ENCODE data around the gene SSBP4. TPM values are rescaled to one million over a fixed set of nuclear protein-coding genes. Genes with fewer than 3 reads are reported as not detected.

SSBP4 gene
- total and polyA plus RNA-seq, 2 donors (not counting 3 experiments of a cell fraction or from before 2014, with no cell fraction given): 89.6 to 151 TPM

DNA sequence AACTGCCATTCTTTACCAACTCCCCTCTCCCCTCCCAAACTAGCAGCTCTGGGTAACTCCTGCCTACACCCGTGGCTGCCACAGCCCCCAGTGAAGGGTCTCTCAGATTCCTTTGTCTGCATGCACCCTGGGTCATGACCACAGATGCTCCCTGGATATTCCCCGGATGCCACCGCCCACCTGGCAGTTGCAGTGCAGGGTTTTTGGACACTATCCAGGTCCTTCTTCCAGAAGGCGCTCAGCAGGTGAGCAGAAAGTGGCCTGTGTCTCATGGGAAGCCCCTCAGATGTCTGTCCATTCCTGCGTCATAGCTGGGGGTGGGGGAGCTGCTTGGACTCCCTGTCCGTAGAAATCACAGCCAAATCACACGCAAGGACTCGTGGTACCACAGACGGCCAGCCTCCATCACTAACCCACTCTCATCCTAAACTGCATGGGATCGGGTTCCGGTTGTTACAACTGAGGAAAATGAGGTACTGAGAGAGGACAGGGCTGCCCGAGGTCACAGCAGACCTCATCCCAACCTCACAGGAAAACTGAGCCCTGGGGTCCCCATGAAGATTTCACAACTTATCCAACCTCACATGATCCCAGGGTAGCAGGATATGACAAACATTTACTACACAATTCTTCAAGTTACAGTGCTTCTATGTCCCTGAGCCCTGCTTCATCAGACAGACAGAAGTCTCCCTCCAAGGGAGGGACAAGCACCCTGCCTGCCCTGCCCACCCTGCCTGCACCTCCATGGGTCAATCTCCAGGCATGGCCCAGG, 64.1 kb downstream of the SSBP4 start:
- no TSS peak for BruUV-seq (replicated peaks)
- no peak for DNase-seq (ENCODE audit: low read depth, low spot score)
- Histone ChIP-seq H3K4me2 (ENCODE audit: insufficient read depth, low read length) (no peak overlapping the region), H3K9me3 (replicated peaks; ENCODE audit: control insufficient read depth, insufficient read depth, low read length) (no peaks in the 10 kb centered on the region), H3K36me3 (ENCODE audit: control insufficient read depth in 2 of 2, extremely low read depth in 1 of 2, insufficient read depth in 2 of 2, low read length in 2 of 2) (no peaks in the 10 kb centered on the region), H3K27me3 (ENCODE audit: control insufficient read depth in 2 of 2, insufficient read depth in 2 of 2, low read length in 2 of 2) (no peaks in the 10 kb centered on the region), H3K79me2 (ENCODE audit: control insufficient read depth, insufficient read depth, low read length) (peaks cover 53% of the 10 kb centered on the region), H2AFZ (ENCODE audit: low read depth, low read length) (no peak overlapping the region), H3K9me1 (replicated peaks; ENCODE audit: control insufficient read depth, extremely low read depth, insufficient read depth, low read length) (no peaks in the 10 kb centered on the region), H3K4me3 (replicated peaks in 1 of 3; ENCODE audit: insufficient read depth in 1 of 3, low read depth in 1 of 3, low read length in 3 of 3) (no peak overlapping the region), H3K9ac (replicated peaks; ENCODE audit: extremely low read depth, insufficient read depth, low read length) (no peak overlapping the region), H4K20me1 (replicated peaks; ENCODE audit: control insufficient read depth, extremely low read depth, insufficient read depth, low read length) (no peaks in the 10 kb centered on the region), H3K4me1 (ENCODE audit: control insufficient read depth, extremely low read depth, insufficient read depth, low read length) (peaks cover 28% of the 10 kb centered on the region), H3K27ac (ENCODE audit: insufficient read depth, low read depth, low read length) (no peak overlapping the region)
- no peak for FAIRE-seq
- dilution Hi-C loops (cut with MboI; ENCODE audit: extremely low pct_ligation_motif_present, low sequenced_read_pairs): no loop called here
- intact Hi-C loops (cut with micrococcal nuclease): no loop called here
- TF ChIP-seq POLR2A (IDR thresholded peaks at IDR 0.05; ENCODE audit: low read depth, low read length) (no peak), JUN (IDR thresholded peaks at IDR 0.05; ENCODE audit: borderline replicate concordance, insufficient read depth, insufficient read length, low read depth) (no peak), MYC (IDR thresholded peaks at IDR 0.05; ENCODE audit: low read depth, low read length) (no peak), POLR2AphosphoS5 (IDR thresholded peaks at IDR 0.05; ENCODE audit: insufficient read depth, low read depth, low read length) (no peak), EZH2 (IDR thresholded peaks at IDR 0.05; ENCODE audit: borderline replicate concordance, low read depth, low read length, severe bottlenecking) (no peak), FOS (IDR thresholded peaks at IDR 0.05; ENCODE audit: borderline replicate concordance, insufficient read depth, low read length) (no peak), GATA2 (IDR thresholded peaks at IDR 0.05; ENCODE audit: insufficient read depth, insufficient read length, low read depth, low read length) (no peak)
- TF ChIP-seq, protein P1, sequence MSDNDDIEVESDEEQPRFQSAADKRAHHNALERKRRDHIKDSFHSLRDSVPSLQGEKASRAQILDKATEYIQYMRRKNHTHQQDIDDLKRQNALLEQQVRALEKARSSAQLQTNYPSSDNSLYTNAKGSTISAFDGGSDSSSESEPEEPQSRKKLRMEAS (IDR thresholded peaks at IDR 0.05; ENCODE audit: insufficient read depth, insufficient read length): no peak
- TF ChIP-seq, protein P2, sequence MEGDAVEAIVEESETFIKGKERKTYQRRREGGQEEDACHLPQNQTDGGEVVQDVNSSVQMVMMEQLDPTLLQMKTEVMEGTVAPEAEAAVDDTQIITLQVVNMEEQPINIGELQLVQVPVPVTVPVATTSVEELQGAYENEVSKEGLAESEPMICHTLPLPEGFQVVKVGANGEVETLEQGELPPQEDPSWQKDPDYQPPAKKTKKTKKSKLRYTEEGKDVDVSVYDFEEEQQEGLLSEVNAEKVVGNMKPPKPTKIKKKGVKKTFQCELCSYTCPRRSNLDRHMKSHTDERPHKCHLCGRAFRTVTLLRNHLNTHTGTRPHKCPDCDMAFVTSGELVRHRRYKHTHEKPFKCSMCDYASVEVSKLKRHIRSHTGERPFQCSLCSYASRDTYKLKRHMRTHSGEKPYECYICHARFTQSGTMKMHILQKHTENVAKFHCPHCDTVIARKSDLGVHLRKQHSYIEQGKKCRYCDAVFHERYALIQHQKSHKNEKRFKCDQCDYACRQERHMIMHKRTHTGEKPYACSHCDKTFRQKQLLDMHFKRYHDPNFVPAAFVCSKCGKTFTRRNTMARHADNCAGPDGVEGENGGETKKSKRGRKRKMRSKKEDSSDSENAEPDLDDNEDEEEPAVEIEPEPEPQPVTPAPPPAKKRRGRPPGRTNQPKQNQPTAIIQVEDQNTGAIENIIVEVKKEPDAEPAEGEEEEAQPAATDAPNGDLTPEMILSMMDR (IDR thresholded peaks at IDR 0.05; ENCODE audit: extremely low read depth in 1 of 2, insufficient read depth in 1 of 2, low read depth in 1 of 2, low read length in 2 of 2): no peak
- ChIA-PET POLR2A (no interaction called here), CTCF (interaction anchor here (1.2 to 1.9 kb wide), 3 partner anchors 13 to 74 kb away, joined by 3 to 7 read pairs (median 4); no protein-coding TSS in a partner anchor)

Small RNA genes within 50 kb of the gene (microRNA-seq; reads per million reads assigned to microRNA genes)
- gene MIR3189 (ENCODE audit: borderline number of aligned reads, borderline replicate concordance): not detected

Small RNA genes within 50 kb of the gene (small RNA-seq; reads per million reads assigned to genes)
- not detected for gene MIR3189 (ENCODE audit: insufficient read depth, insufficient read length, low read depth, low replicate concordance)

Other genes with a start within 250 kb of the SSBP4 start
- 0.74 and 1.1 TPM in 2 replicates for gene IFI30, start 245.6 kb upstream of the SSBP4 start, total RNA-seq
- gene IFI30, start 245.6 kb upstream of the SSBP4 start, polyA plus RNA-seq: 1.6 and 2.1 TPM in 2 replicates
- gene MPV17L2, start 226.2 kb upstream of the SSBP4 start, total RNA-seq: 13.8 and 16.1 TPM in 2 replicates
- 27.6 and 38.4 TPM in 2 replicates for gene MPV17L2, start 226.2 kb upstream of the SSBP4 start, polyA plus RNA-seq
- 0.88 and 1.9 TPM in 2 replicates for gene RAB3A, start 215.4 kb upstream of the SSBP4 start, total RNA-seq
- gene RAB3A, start 215.4 kb upstream of the SSBP4 start, polyA plus RNA-seq: 0.86 and 0.90 TPM in 2 replicates
- gene PDE4C, start 193.0 kb upstream of the SSBP4 start, total RNA-seq: 0.76 and 0.97 TPM in 2 replicates
- 0.13 and 0.29 TPM in 2 replicates for gene PDE4C, start 193.0 kb upstream of the SSBP4 start, polyA plus RNA-seq
- 2.2 and 3.0 TPM in 2 replicates for gene IQCN, start 144.9 kb upstream of the SSBP4 start, total RNA-seq
- 1.5 and 2.1 TPM in 2 replicates for gene IQCN, start 144.9 kb upstream of the SSBP4 start, polyA plus RNA-seq
- 130 and 137 TPM in 2 replicates for gene JUND, start 137.8 kb upstream of the SSBP4 start, total RNA-seq
- 91.4 and 134 TPM in 2 replicates for gene JUND, start 137.8 kb upstream of the SSBP4 start, polyA plus RNA-seq
- gene LSM4, start 96.3 kb upstream of the SSBP4 start, total RNA-seq: 103 and 118 TPM in 2 replicates
- gene LSM4, start 96.3 kb upstream of the SSBP4 start, polyA plus RNA-seq: 105 and 119 TPM in 2 replicates
- gene PGPEP1, start 78.8 kb upstream of the SSBP4 start, total RNA-seq: 27.2 and 30.5 TPM in 2 replicates
- gene PGPEP1, start 78.8 kb upstream of the SSBP4 start, polyA plus RNA-seq: 9.9 and 13.2 TPM in 2 replicates
- 140 and 165 TPM in 2 replicates for gene GDF15, start 33.2 kb upstream of the SSBP4 start, total RNA-seq
- gene GDF15, start 33.2 kb upstream of the SSBP4 start, polyA plus RNA-seq: 206 and 343 TPM in 2 replicates
- gene LRRC25, start 21.8 kb upstream of the SSBP4 start, total RNA-seq: not detected in 2 replicates
- gene LRRC25, start 21.8 kb upstream of the SSBP4 start, polyA plus RNA-seq: not detected in 2 replicates
- 70.2 and 74.1 TPM in 2 replicates for gene ISYNA1, start 18.7 kb downstream of the SSBP4 start, total RNA-seq
- 69.0 and 85.0 TPM in 2 replicates for gene ISYNA1, start 18.7 kb downstream of the SSBP4 start, polyA plus RNA-seq
- 15.5 and 18.2 TPM in 2 replicates for gene ELL, start 102.7 kb downstream of the SSBP4 start, total RNA-seq
- gene ELL, start 102.7 kb downstream of the SSBP4 start, polyA plus RNA-seq: 9.9 and 13.4 TPM in 2 replicates
- gene FKBP8, start 124.2 kb downstream of the SSBP4 start, total RNA-seq: 150 and 164 TPM in 2 replicates
- 173 and 204 TPM in 2 replicates for gene FKBP8, start 124.2 kb downstream of the SSBP4 start, polyA plus RNA-seq
- 127 and 134 TPM in 2 replicates for gene KXD1, start 138.5 kb downstream of the SSBP4 start, total RNA-seq
- 186 and 236 TPM in 2 replicates for gene KXD1, start 138.5 kb downstream of the SSBP4 start, polyA plus RNA-seq
- 1,218 and 1,221 TPM in 2 replicates for gene UBA52, start 152.5 kb downstream of the SSBP4 start, total RNA-seq
- 3,506 and 3,571 TPM in 2 replicates for gene UBA52, start 152.5 kb downstream of the SSBP4 start, polyA plus RNA-seq
- 64.0 and 64.4 TPM in 2 replicates for gene REX1BD, start 169.4 kb downstream of the SSBP4 start, total RNA-seq
- 90.9 and 115 TPM in 2 replicates for gene REX1BD, start 169.4 kb downstream of the SSBP4 start, polyA plus RNA-seq
- gene CRLF1, start 187.4 kb downstream of the SSBP4 start, total RNA-seq: not detected in 2 replicates
- 0.18 and 0.37 TPM in 2 replicates for gene CRLF1, start 187.4 kb downstream of the SSBP4 start, polyA plus RNA-seq
- 0.25 and 0.97 TPM in 2 replicates for gene TMEM59L, start 193.5 kb downstream of the SSBP4 start, total RNA-seq
- 0.43 and 0.60 TPM in 2 replicates for gene TMEM59L, start 193.5 kb downstream of the SSBP4 start, polyA plus RNA-seq
- 6.2 and 6.7 TPM in 2 replicates for gene KLHL26, start 217.6 kb downstream of the SSBP4 start, total RNA-seq
- 2.4 and 2.8 TPM in 2 replicates for gene KLHL26, start 217.6 kb downstream of the SSBP4 start, polyA plus RNA-seq